ENCODE results near the gene HEYL.

DNA sequence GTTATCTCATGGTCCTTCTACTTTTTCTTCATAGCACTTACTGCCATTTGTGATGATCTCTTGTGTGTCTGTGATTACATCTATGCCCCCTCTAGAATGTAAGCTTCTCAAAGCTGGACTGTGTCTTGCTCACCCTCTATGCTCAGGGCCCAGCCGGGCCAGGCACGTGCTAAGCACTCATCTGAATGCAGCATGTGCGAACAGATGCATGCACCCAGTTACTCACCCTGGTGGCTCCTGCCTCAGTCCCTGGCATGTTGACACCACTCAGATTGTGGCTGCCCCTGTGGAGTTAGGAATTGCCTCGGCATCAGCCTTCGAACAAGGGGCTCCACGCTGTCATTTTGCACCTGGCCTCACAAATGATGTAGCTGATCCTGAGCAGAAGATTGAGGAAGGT lies 43.3 kb downstream of the HEYL start:
- TF ChIP-seq, protein P1, sequence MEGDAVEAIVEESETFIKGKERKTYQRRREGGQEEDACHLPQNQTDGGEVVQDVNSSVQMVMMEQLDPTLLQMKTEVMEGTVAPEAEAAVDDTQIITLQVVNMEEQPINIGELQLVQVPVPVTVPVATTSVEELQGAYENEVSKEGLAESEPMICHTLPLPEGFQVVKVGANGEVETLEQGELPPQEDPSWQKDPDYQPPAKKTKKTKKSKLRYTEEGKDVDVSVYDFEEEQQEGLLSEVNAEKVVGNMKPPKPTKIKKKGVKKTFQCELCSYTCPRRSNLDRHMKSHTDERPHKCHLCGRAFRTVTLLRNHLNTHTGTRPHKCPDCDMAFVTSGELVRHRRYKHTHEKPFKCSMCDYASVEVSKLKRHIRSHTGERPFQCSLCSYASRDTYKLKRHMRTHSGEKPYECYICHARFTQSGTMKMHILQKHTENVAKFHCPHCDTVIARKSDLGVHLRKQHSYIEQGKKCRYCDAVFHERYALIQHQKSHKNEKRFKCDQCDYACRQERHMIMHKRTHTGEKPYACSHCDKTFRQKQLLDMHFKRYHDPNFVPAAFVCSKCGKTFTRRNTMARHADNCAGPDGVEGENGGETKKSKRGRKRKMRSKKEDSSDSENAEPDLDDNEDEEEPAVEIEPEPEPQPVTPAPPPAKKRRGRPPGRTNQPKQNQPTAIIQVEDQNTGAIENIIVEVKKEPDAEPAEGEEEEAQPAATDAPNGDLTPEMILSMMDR (IDR thresholded peaks at IDR 0.05) = no peak
- TF ChIP-seq POLR2A (IDR thresholded peaks at IDR 0.05) = no peak
